Adrenal gland (tissue), 12 donors: Measurements from ENCODE around the gene TXNDC11. TPM values are rescaled to one million over a fixed set of nuclear protein-coding genes. Genes with fewer than 3 reads are reported as not detected.

ENCODE experiments used
- DNase-seq, 7 donors: peaks; one replicate each; pipeline ENCODE4 v3.0.0-alpha.2; 2019 to 2020
- H3K27ac ChIP-seq, 5 donors: fragments of 200-600 bp; sonication (generic) in 4 of 5; 1 replicate in 3 of 5; 2 replicates in 2 of 5; pipeline versions ENCODE4 v1.5.1 to v1.8.0; 2016 to 2020; ENCODE audit warnings: mild to moderate bottlenecking in 1 of 5
- H3K27me3 ChIP-seq: fragments of 200-600 bp; 2 replicates; pipeline ENCODE4 v1.8.0; 2021
- H3K36me3 ChIP-seq, 2 donors: fragments of 200-600 bp; replicated peaks in 1 of 2; 1 replicate in 1 of 2; 2 replicates in 1 of 2; pipeline versions ENCODE4 v1.5.1 to v1.8.0; 2018 to 2022
- H3K4me1 ChIP-seq, 2 donors: fragments of 200-600 bp; replicated peaks in 1 of 2; 1 replicate in 1 of 2; 2 replicates in 1 of 2; pipeline versions ENCODE4 v1.5.1 to v1.8.0; 2018 to 2021
- H3K4me3 ChIP-seq, 4 donors: fragments of 200-600 bp; sonication (generic) in 3 of 4; one replicate each; pipeline ENCODE4 v1.5.1; 2016 to 2018
- H3K9me3 ChIP-seq, 3 donors: fragments of 200-600 bp; sonication (generic) in 1 of 3; replicated peaks in 1 of 3; 1 replicate in 2 of 3; 2 replicates in 1 of 3; pipeline versions ENCODE4 v1.5.1 to v1.8.0; 2016 to 2021
- CTCF ChIP-seq, 6 experiments: fragments of 450-650 bp in 4 of 6; fragments of 200-600 bp in 2 of 6; sonication (generic) in 1 of 6; IDR thresholded peaks; 1 replicate in 5 of 6; 2 replicates in 1 of 6; pipeline versions ENCODE4 v1.5.1 to v1.8.0; 2016 to 2021; ENCODE audit warnings: antibody characterized with exemption in 6 of 6, mild to moderate bottlenecking in 2 of 6, moderate library complexity in 1 of 6
- POLR2A ChIP-seq, 2 donors: fragments of 450-650 bp; IDR thresholded peaks; one replicate each; pipeline ENCODE4 v1.6.1; 2017; ENCODE audit warnings: antibody characterized with exemption in 2 of 2, mild to moderate bottlenecking in 2 of 2, moderate library complexity in 1 of 2
- WGBS, 4 donors: extraction: QIAGEN DNeasy Blood & Tissue Kit in 2 of 4; methylation state at CpG; one replicate each; pipeline versions ENCODE4 v1.1.5 to v1.1.7; 2013 to 2017; 5-methylcytosine and 5-hydroxymethylcytosine counted together
- intact Hi-C, 2 donors: fragments of 100-400 bp; cut with DNase I; formaldehyde crosslinking; loops; one replicate each; pipeline versions ENCODE4 v1.14.1 to v1.15.0; 2022 to 2023
- polyA plus RNA-seq, 3 donors: library from polyadenylated mRNA; stranded (reverse); fragments of 200-250 nt in 2 of 3; fragments of 350-450 nt in 1 of 3; fragmentation: Illumina TruSeq in 1 of 3; extraction: RNeasy Lipid Tissue Mini Kit (QIAGEN cat#74804) in 1 of 3; gene quantifications; one replicate each; pipeline ENCODE4 v1.2.3, GENCODE V29; 2013 to 2014
- total RNA-seq, 9 donors: library from RNA; depleted of rRNA in 4 of 9; stranded (reverse); fragments of >200 nt in 4 of 9; fragments of 120-200 nt in 1 of 9; fragmentation: NEBNext Ultra II Directional in 1 of 9; extraction: Animal tissue kit (Norgen Biotek cat#: 25700) in 1 of 9; gene quantifications; one replicate each; pipeline versions ENCODE4 v1.1.0 to v1.2.4, GENCODE V29; 2013 to 2023
- donor health status: healthy with polysubstance abuse.
- donor health status: Bipolar disorder and iron deficiency.
- donor health status: DM: yes; HTN: yes; CAD: no.
- donor health status: DM: no; HTN: no; CAD: no.
- donor health status: DM: no; HTN: no; CAD: no.
- donor health status: DM: yes; HTN: yes; CAD: no.

TXNDC11 gene
- total and polyA plus RNA-seq, 12 donors, result 33.5 to 78.1 (median 50.4) TPM

DNA sequence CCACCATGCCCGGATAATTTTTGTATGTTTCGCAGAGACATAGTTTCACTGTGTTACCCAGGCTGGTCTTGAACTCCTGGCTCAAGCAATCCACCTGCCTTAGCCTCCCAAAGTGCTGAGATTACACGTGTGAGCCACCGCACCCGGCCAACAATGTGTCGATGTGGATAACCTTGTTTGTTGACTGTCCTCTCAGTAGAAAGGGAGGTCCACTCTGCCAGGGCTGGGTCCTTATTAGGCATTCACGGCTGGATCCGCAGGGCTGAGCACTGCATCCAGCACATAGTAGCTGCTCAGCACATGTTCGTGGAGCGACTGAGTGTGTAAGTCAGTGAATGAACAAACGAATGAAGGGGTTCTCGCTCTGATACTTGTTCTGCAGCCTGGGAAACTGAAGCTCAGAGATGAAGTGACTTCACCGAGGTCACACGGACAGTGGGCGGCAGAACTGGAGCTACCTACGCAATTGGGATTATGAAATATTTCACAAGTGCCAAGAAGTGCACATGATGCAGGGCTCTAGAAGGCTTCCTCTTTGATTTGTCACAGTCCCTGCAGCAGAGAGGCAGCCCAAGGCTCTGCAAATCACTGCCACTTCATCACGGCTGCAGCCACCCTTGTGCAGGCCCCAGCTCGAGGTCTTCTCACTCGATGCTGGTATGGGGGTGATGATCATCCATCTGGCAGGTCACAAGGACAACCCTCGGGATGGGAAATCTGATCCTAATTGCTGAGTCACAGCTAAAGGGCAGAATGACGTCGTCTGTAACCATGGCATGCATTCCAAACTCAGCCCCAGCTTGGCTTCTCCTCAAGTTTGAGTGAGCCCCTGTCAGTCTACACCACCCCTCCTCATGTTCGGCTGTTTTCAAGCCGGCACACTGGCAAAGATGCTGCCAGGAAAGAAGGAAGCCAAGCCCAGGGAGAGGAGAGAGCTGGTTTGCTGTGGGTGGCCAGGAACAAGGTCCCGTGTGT lies 102.4 kb downstream of the TXNDC11 start:
- Histone ChIP-seq H3K4me1 (peaks cover 10 to 17% of the 10 kb centered on the region in 2 donors), H3K27ac (peak overlapping the region; percentile 77 to 96 (median 90)), H3K27me3 (no peaks in the 10 kb centered on the region), H3K36me3 (no peaks in the 10 kb centered on the region), H3K9me3 (no peaks in the 10 kb centered on the region), H3K4me3 (no peak overlapping the region)
- 20 to 29% (median 25%) methylated on average over 19 to 25 of the region's 25 CpGs for WGBS, 4 donors
- peak; percentile 88 to 98 (median 96) for DNase-seq
- intact Hi-C loops, result loop anchor here (2.0 to 10.0 kb wide), 4 partner anchors 75 to 245 kb away; no protein-coding TSS in a partner anchor
- no peak for TF ChIP-seq CTCF (IDR thresholded peaks at IDR 0.05)
- TF ChIP-seq POLR2A (IDR thresholded peaks at IDR 0.05), result peak in 1 of 2 donors; percentile 81

DNA sequence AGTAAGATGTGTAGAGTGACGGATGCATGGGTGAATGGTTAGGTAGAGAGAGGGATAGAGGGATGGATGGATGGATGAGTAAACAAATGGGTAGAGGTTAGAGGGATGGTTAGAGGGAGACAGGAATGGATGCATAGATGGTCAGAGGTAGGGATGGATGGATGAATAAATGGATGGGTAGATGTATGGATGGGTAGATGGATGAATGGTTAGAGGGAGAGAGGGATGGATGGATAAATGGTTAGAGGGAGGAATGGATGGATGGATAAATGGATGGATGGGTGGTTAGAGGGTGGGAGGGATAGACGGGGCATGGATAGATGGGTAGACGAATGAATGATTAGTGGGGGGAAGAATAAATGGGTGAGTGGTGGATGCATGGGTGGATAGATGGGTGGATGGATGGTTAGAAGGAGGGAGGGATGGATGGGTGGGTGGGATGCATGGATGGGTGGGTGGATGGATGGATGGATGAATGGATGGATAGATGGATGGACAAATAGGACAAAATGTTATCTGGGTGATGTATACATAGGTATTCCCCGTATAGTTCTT lies 103.6 kb downstream of the TXNDC11 start:
- Histone ChIP-seq H3K9me3 (no peaks in the 10 kb centered on the region), H3K36me3 (no peaks in the 10 kb centered on the region), H3K27ac (peak overlapping the region in 1 of 5 donors; percentile 96), H3K4me1 (peaks cover 10 to 17% of the 10 kb centered on the region in 2 donors), H3K27me3 (no peaks in the 10 kb centered on the region), H3K4me3 (no peak overlapping the region)
- DNase-seq, result no peak
- WGBS, 4 donors, result 46 to 47% (median 47%) methylated on average over 4 of the region's 4 CpGs
- intact Hi-C loops, result no loop called here
- TF ChIP-seq CTCF (IDR thresholded peaks at IDR 0.05) (no peak), POLR2A (IDR thresholded peaks at IDR 0.05) (no peak)

GRCh38 chr16:11638140-11638539 lies 104.5 kb downstream of the TXNDC11 start:
- no peak overlapping the region for H3K4me3 ChIP-seq
- no peak for DNase-seq
- WGBS, 4 donors, result 90 to 97% (median 95%) methylated on average over 4 of the region's 4 CpGs
- TF ChIP-seq POLR2A (IDR thresholded peaks at IDR 0.05) (no peak), CTCF (IDR thresholded peaks at IDR 0.05) (no peak)
- no peaks in the 10 kb centered on the region for H3K36me3 ChIP-seq
- H3K27ac ChIP-seq, result no peak overlapping the region
- intact Hi-C loops, result no loop called here
- H3K4me1 ChIP-seq, result peaks cover 10 to 21% of the 10 kb centered on the region in 2 donors
- no peaks in the 10 kb centered on the region for H3K27me3 ChIP-seq
- H3K9me3 ChIP-seq, result no peaks in the 10 kb centered on the region

- Histone ChIP-seq H3K4me1 (peaks cover 10 to 24% of the 10 kb centered on the region in 2 donors), H3K9me3 (no peaks in the 10 kb centered on the region), H3K27me3 (no peaks in the 10 kb centered on the region), H3K27ac (no peak overlapping the region), H3K4me3 (no peak overlapping the region), H3K36me3 (no peaks in the 10 kb centered on the region)
- intact Hi-C loops, result no loop called here
- TF ChIP-seq CTCF (IDR thresholded peaks at IDR 0.05), result no peak
- no peak for TF ChIP-seq POLR2A (IDR thresholded peaks at IDR 0.05)
- DNase-seq, result no peak
- 74 to 95% (median 81%) methylated on average over 5 of the region's 5 CpGs for WGBS, 4 donors
These were observed 105.3 kb downstream of the TXNDC11 start for GRCh38 chr16:11637320-11637719.
